GM19468 (cell line): Measurements from ENCODE around the gene ODF2.

ENCODE experiments used
- ATAC-seq: cut with Tn5 transposase; IDR thresholded peaks from one replicate; pipeline ENCODE4 v1.9.1; 2021; ENCODE audit warnings: mild to moderate bottlenecking, moderate library complexity, moderate number of reproducible peaks; ENCODE audit not compliant: unreplicated experiment; ENCODE audit errors: extremely low read depth

ODF2 gene

DNA sequence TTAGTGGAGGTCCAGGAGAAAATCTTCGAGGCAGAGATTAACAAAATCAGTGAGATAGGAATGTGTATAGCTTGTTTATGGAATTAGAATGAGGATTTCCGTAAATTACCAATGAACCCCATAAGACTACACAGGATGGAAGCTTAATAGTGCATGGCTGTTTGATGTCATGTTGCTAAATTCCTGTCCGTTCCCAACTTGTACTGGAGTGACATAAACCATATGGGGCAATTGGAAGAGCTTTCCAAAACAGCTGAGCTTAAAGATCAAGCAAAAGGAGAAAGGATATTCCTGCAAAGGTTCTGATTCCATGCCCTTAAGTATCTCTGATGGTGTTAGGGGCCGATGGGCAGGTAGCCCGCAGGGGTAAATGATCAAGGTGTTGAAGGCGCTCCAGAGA, 66.2 kb downstream of the ODF2 start:
- no peak for ATAC-seq

- no peak for ATAC-seq
Observed at GRCh38 chr9:128523199-128523925, 67.6 kb downstream of the ODF2 start.

DNA sequence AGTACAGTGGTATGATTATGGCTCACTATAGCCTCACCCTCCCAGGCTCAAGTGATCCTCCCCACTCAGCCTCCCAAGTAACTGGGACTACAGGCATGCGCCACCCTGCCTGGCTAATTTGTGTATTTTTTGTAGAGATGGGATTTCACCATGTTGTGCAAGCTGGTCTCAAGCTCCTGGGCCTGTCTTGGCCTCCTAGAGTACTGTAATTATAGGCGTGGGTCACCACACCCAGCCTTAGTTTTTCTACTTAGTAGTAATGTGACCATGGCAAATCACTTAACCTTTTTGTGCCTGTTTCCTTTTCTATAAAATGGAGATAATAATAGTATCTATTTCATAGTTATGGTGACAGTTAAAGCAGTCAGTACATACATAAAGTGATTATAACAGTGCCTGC, 70.9 kb downstream of the ODF2 start:
- ATAC-seq, result no peak

- ATAC-seq, result no peak
Observed at GRCh38 chr9:128528445-128529160, 72.8 kb downstream of the ODF2 start.

DNA sequence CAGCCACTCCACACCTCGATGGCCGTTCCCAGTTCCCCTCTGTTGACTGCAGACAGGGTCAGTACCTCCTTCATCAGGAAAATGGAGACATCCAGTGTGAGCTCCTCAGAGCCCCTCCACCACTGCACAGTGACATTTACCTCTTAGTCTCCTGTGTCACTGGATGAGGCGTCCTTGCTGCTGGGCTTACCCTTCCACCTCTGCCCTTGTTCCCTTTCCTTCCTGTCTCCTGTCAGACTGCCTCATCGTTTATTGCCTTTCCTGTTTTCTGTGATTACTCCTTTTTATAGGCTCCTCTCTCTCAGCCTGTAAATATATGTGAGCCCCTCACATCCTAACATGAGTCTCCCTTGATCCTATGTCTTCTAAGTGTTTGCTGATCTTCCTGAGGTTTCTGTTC, 73.4 kb downstream of the ODF2 start:
- ATAC-seq, result no peak

DNA sequence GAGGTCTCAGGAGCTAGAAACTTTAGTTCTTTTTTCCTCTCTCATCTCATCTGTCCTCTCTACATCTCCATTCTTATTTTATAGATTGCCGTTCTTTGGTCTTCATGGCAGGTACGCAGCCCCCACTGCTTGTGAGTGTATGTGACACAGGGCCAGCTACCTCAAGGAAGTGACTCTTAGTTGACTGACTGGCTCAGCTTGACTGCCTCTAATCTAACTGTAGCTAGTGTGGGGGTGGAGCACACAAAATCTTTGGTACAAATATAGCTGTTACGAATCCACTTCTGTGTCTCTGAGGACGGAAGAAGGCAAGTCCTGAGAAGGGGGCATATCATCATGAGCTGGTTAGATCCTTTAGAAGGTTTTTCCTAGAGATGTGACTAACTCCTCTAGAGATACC, 76.8 kb downstream of the ODF2 start:
- ATAC-seq, result no peak

- ATAC-seq, result no peak
Observed at GRCh38 chr9:128540634-128541360, 85.0 kb downstream of the ODF2 start.

- no peak for ATAC-seq
Observed at GRCh38 chr9:128546504-128546903, 90.7 kb downstream of the ODF2 start.

GRCh38 chr9:128548876-128549275, 93.1 kb downstream of the ODF2 start:
- no peak for ATAC-seq

DNA sequence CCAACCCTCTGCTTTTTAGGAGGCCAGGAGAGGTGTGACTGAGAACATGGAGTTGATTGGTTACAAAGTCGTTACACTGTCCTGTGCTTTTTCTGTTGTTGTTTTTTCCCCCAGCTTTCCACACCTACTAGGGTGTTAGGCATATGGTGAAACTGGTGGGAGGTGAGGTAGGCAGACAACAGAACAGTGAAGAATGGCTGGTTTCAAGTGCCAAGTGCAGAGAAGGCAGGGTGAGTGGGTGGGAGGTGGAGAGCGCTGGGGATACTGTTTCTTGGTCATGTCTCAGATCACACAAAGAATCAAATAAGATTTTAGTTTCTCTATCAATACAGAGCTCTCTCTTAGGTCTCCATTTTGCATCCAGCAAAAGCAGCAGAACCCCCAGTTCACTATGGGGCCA, 94.4 kb downstream of the ODF2 start:
- no peak for ATAC-seq
